ENCODE data around the gene TBKBP1.

TBKBP1 gene

DNA sequence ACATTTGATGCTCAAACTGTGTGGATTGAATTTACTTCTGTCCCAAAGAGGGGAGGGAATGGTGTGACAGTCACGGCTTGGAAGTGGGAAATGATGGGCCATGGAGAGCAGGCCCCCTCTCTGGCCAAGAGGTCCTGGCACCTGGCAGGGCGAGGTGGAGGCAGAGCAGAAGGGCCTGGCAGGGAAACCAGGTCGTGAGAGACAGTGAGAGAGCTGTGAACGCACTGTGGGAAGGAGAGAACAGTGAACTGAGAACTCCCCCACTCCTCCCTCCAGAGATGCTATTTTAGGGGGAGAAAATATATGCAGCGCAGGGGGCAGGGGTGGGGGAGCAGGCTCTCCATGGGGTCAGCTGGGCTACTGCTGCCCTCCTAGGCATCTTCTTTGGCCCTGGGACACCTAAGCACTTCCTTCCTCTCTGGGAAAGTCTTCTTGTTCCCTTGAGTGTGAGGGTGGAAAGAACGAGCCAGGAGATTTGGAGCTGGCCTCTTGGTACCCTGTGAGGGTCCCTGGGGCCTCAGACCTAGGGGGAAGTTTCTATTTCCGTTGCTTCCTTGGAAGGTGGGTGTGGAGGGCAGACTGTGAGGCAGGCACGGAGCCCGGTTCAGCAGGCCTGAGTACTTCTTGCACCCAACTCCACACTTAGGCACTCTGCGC is 21.8 kb downstream of the TBKBP1 start:
- no peak for DNase-seq (ENCODE audit: low spot score)

DNA sequence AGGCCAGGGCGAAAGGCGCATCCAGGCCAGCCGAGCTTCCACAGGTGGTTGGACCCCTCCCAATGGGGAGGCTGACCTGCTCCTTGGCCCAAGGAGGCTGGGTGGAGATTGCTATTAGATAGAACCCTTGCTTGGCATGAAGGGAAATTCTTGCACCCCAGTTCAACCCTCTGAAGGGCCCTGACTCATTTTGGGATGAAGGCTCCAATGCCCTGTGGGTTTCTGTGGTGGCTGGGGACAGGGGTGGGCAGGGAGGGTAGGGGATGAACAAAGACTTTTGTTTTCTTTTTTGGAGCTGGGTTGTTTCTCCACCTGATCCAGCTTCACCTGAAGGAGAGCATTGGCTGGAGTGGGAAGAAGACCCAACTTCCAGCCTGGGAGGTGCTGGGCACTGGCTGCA is 22.4 kb downstream of the TBKBP1 start:
- DNase-seq (ENCODE audit: low spot score) = no peak

DNA sequence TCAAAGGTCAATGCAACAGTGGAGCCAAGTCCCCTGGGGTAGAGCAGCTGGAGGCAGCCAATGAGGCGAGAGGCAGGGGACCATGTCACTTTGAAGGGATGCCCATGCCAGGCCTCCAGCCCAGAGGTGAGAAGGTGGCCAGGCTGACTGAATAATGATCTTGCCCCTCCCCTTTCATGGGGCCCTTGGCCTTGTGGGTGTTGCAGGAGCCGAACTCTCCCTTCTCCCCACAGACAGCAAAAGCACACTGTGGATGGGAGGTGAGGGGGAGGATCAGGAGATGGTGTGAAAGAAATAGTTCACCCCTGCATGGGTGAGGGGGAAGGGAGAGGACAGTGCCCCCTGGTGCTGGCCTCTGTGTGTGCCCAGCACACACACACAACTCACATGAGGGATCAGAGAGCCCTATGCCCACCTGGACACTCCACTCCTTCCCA is 23.3 kb downstream of the TBKBP1 start:
- DNase-seq (ENCODE audit: low spot score) = no peak

DNA sequence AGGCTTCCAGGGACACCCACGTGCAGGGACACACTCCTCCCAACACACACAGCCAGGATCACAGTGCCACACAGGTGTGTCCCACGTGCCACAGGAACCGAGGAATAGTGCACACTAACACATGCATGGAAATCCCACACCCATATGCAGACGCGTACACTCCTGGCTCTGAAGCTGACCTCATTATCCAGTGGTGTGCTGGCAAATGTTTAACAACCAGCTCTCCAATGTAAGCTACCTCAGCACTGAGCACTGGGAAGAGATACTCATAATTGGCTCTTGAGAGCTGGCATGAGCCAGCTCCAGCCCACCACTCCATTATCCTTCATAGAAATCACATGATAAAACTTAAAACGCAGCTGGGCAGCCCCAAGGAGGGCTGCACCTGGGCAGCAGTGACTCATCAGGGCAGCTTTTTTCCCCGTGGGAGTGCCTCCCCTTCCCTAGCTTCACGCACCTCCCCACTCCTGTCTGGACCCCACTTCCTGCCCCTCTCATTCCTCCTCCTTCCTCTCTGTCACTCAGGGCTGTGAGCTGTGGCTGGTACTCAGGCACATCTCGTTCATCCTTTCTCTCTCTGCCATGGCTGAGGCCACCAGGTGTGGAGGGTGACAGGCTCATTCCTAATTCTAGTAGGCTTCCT is 24.1 kb downstream of the TBKBP1 start:
- DNase-seq (ENCODE audit: low spot score) = no peak

- DNase-seq (ENCODE audit: low spot score) = no peak
These were observed 24.9 kb downstream of the TBKBP1 start for GRCh38 chr17:47718634-47719405.

DNA sequence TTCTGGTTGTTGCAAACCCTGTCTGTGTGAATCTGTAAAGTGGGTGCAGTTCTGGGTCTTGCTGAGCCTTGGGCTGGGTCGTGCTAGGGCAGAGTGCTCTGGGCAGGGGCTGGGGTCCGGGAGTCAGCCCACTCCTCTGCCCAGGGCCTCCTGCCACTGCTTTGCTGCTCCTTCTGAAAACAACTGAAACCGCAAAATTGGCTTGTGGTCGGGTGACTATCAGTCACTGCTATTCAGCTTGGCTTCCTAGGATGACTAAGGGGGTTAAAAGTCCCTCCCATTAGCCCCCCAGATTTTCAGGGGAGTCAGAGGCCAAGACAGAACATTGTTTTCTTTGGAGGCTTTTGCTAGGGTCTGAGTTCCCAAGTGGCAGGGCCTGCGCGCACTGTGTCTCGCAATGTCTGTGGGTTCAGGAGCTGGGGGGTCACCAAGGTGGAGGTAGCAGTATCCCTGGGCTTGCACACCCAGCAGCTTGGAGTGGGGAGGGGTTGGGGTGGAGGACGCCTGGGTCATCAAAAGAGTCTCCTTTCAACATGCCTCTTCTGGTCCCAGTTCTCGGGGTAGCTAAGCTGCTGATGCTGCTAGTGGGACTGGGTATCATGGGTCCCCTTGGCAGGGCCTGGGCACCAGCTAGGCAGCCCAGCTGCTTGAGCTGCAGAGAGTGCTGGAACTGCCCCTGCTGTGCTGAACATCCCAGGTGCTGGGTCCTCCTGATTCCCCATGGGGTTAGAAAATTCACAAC is 25.6 kb downstream of the TBKBP1 start:
- DNase-seq (ENCODE audit: low spot score) = peak; percentile 52

DNA sequence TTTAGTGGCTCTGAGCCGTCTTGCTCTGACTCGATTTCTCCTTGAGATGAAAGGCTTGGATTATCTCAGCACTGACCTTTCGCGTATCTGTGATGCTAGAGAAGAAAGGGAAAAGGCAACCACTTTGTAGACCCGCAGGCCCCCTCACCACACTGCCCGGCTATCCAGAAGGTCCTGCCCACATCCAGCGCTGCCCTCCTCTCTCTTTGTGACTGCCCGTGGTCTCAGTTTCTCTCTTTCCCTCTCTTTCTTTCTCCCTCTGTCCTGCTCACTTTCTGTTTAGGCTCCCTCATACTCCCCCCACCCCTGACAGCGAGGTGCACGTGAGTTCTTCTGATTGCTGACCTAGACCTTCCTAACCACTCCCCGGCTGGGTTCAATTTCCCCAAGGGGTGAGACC is 26.2 kb downstream of the TBKBP1 start:
- no peak for DNase-seq (ENCODE audit: low spot score)

GRCh38 chr17:47720754-47721533 is 27.0 kb downstream of the TBKBP1 start:
- DNase-seq (ENCODE audit: low spot score) = peak; percentile 68

DNA sequence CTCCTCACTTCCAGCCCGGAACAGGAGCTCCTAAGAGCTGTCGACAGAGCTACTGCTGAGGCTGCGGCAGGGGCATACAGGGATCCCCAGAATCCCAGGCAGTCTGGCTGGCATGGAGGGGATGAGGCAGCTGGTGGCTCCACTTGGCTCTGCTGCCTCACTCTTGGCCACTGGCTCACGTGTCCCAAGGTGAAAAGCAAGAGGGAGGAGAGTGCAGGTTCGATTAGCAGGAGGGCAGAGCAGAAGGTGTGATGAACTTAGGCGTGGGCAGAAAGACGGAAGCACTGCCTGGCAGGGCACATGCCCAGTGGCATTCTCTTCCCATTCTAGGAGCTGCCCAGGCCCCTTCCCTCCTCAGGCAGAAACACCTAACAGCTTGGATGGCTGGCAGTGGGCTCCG is 27.8 kb downstream of the TBKBP1 start:
- no peak for DNase-seq (ENCODE audit: low spot score)

- no peak for DNase-seq (ENCODE audit: low spot score)
These were observed 30.7 kb downstream of the TBKBP1 start for GRCh38 chr17:47724705-47725104.

- DNase-seq (ENCODE audit: low spot score) = no peak
These were observed 31.6 kb downstream of the TBKBP1 start for GRCh38 chr17:47725446-47726111.

DNA sequence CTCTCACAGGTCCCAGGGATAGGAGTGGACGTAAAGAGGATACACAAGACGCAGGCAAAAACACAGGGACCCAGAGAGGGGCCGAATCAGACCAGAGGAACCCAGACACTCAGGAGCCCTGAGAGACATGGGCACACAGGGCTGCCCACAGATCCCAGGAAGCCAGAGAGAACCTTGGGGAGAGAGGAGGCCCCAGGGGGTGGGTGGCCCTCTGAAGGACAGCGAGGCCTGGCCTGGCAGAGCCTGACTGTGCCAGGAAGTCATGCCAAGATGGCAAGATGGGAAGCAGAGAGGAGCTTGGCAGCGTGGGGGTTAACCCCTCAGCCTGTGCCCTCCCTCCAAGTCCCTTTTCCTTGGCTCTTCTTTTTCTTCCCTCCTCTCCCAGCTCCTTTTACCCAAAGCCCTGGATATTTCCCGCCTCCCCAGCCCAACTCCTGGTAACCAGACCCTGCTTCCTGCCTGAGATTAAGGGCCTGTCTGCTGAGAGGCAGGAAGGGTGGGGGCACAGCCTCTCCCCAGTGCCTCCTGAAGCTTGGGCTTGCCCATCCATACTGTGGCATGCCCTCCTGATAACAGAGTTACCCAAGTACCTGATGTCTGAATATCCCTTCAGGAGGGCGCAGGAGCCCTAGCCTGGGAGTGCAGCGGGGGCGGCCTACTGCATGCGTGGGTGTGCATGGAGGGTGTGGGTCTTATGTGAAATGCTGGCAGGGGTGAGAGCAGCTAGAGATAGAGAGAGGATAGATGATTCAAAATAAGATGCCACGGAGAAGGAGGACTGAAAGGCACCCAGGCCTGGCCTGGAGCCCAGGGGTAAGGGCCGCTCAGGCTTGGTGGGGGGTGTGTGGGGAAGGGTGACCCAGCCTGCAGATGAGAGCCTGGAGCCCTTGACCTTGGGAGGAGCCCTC is 33.1 kb downstream of the TBKBP1 start:
- DNase-seq (ENCODE audit: low spot score) = no peak

- no peak for DNase-seq (ENCODE audit: low spot score)
These were observed 33.7 kb downstream of the TBKBP1 start for GRCh38 chr17:47727704-47728036.

DNA sequence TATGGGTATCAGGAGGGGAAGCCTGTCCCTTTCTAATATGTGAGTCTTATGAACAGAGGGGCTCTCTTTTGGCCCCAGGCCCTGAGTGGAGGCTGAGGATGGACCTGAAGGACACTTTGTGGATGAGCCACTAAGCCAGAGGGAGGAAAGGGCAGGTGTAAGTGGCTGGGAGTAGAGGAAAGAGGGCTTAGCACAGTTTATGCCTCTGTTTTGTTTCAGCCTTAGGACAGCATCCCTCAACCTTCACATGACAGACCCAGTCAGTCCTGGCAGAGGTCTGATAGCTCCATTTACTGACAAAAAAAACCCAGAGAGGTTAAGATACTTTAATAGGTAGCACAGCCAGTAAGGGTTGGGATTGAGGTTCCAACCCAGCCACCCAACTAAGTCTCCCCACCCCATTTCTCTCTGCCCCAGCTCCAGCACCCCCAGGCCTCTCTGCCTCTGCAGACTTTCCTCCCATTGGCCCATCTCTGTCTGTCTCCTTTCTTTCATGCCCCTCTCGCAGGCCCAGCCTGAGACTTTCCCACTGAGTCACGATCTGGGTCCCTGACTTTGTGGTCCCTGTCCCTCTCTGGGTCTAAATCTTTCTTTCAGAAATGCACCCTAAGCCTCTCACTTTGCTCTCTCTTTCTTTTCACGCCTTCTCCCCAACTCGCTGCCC is 34.4 kb downstream of the TBKBP1 start:
- no peak for DNase-seq (ENCODE audit: low spot score)

- no peak for DNase-seq (ENCODE audit: low spot score)
These were observed 35.5 kb downstream of the TBKBP1 start for GRCh38 chr17:47729476-47729875.

- no peak for DNase-seq (ENCODE audit: low spot score)
These were observed 36.7 kb downstream of the TBKBP1 start for GRCh38 chr17:47730681-47731080.

DNA sequence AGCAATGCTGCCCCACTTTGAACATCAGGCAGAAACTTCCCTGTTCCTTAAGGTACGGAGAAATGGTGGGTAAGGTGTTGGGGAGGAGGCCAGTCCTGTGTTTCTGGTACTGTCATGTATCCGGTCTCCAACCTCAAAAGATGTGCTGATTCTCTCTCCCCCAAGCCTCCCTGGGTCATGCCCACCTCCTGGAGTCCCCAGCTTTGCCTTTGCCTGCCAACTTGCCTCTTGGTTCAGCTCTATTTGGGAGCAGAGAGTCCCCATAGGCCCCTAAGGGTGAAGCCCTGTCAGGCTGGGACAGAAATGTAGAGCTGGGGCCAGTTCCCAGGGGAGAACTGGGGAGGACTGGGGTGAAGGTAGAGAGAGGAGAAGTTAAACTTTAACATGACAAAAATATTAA is 37.4 kb downstream of the TBKBP1 start:
- DNase-seq (ENCODE audit: low spot score) = no peak

DNA sequence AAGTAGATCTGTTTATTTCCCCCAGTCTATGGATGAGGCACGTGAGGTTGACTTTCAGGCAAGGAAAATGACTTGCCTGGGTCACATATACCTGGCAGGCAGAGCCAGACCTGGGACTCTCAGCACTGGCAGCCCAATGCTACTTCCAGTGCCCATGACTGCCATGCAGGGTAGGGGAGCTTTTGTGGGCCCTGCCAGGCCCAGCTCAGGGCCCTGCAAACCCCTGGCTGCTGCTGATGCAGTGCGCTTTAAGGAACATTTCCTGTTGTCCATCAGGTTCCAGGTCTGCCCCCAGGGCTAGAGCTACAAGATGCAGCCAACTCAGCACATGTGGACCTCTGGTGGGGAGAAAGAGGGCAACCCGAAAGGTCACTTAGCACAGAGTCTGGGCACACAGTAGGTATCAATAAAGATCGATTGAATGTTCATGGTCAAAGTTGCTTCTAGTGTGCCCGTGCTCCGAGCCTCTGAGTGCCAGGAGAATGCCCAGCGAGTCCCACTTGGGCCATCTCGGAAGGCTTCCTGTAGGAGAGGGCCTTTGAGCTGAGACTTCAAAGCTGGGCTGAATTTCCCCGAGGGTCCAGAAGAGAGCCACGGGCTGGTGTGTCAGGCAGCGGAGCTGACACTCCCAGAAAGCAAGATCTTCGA is 38.6 kb downstream of the TBKBP1 start:
- no peak for DNase-seq (ENCODE audit: low spot score)

- peak; percentile 90 for DNase-seq (ENCODE audit: low spot score)
These were observed 39.2 kb downstream of the TBKBP1 start, which contains the start of gene TBX21 for GRCh38 chr17:47733047-47733673. Gene TBX21 (plus strand): TSS chr17:47733236. CDS start chr17:47733455, 219 bp downstream.

Data from CD4-positive, alpha-beta T cell treated with Interleukin-6 at 100 ng/mL for 8 hours (primary cell).